HEK293T (cell line): ENCODE results near the gene LIN37.

Experiments
- CTCF ChIA-PET: fragments of 350-600 bp; formaldehyde crosslinking; extraction: SDS; loops from one replicate; lab custom pipeline; 2021; ENCODE audit warnings: antibody characterized with exemption, inconsistent platforms; lab: Yijun Ruan, JAX
- POLR2A ChIA-PET: fragments of 350-600 bp; formaldehyde crosslinking; extraction: SDS; loops from one replicate; lab custom pipeline; 2020; ENCODE audit warnings: antibody characterized with exemption, inconsistent platforms; lab: Yijun Ruan, JAX
- DNase-seq: peaks from one replicate; pipeline ENCODE4 v3.0.0; 2012; ENCODE audit warnings: mixed read lengths; ENCODE audit errors: extremely low spot score
- ARNT ChIP-seq: fragments of 450-650 bp; IDR thresholded peaks from 2 replicates; pipeline ENCODE4 v1.6.1; 2017; ENCODE audit warnings: mild to moderate bottlenecking
- BHLHE40 ChIP-seq: fragments of 450-650 bp; IDR thresholded peaks from 2 replicates; pipeline ENCODE4 v1.6.1; 2016; ENCODE audit warnings: mild to moderate bottlenecking, moderate library complexity, borderline replicate concordance
- CTBP1 ChIP-seq: fragments of 450-650 bp; IDR thresholded peaks from 2 replicates; pipeline ENCODE4 v1.6.1; 2016; ENCODE audit warnings: borderline replicate concordance
- ELF4 ChIP-seq: fragments of 450-650 bp; IDR thresholded peaks from 2 replicates; pipeline ENCODE4 v1.6.1; 2017; ENCODE audit warnings: antibody characterized with exemption
- FOXA1 ChIP-seq: fragments of 450-650 bp; IDR thresholded peaks from 2 replicates; pipeline ENCODE4 v1.6.1; 2016; ENCODE audit warnings: mild to moderate bottlenecking
- FOXK2 ChIP-seq: fragments of 450-650 bp; IDR thresholded peaks from 2 replicates; pipeline ENCODE4 v1.6.1; 2016; ENCODE audit warnings: mild to moderate bottlenecking
- HDGF ChIP-seq: fragments of 450-650 bp; IDR thresholded peaks from 2 replicates; pipeline ENCODE4 v1.6.1; 2017; ENCODE audit warnings: antibody characterized with exemption, borderline replicate concordance
- L3MBTL2 ChIP-seq: fragments of 450-650 bp; conservative IDR thresholded peaks from 2 replicates; pipeline ENCODE4 v1.6.1; 2016; ENCODE audit warnings: mild to moderate bottlenecking
- LEF1 ChIP-seq: fragments of 450-650 bp; IDR thresholded peaks from 2 replicates; pipeline ENCODE4 v1.6.1; 2017; ENCODE audit warnings: mild to moderate bottlenecking, borderline replicate concordance
- NFRKB ChIP-seq: fragments of 450-650 bp; IDR thresholded peaks from 2 replicates; pipeline ENCODE4 v1.6.1; 2016; ENCODE audit warnings: mild to moderate bottlenecking, moderate library complexity
- SP1 ChIP-seq: fragments of 450-650 bp; IDR thresholded peaks from 2 replicates; pipeline ENCODE4 v1.6.1; 2017
- SUZ12 ChIP-seq: fragments of 450-650 bp; IDR thresholded peaks from 2 replicates; pipeline ENCODE4 v1.6.1; 2016; ENCODE audit warnings: mild to moderate bottlenecking
- TARDBP ChIP-seq: fragments of 450-650 bp; IDR thresholded peaks from 2 replicates; pipeline ENCODE4 v1.6.1; 2016
- ZNF384 ChIP-seq: fragments of 450-650 bp; IDR thresholded peaks from 2 replicates; pipeline ENCODE4 v1.6.1; 2016
- TF ChIP-seq, protein P1 (sequence below): fragments of 450-650 bp; IDR thresholded peaks from 2 replicates; pipeline ENCODE4 v1.6.1; 2016

LIN37 gene

DNA sequence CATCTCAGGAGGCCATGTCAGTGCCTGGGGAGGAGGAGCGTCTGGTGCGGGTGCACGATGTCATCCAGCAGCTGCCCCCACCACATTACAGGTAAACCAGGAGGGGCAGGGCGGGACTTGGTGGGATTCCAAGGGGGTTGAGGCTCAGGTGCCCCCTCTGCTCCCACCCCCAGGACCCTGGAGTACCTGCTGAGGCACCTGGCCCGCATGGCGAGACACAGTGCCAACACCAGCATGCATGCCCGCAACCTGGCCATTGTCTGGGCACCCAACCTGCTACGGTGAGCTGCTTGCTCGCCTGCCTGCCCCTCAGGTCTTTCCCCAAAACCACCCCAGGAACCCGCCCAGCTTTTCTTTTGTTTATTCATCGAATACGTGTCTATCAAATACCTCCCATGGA lies 34.2 kb downstream of the LIN37 start:
- TF ChIP-seq LEF1 (no peak), SP1 (no peak), FOXA1 (no peak), HDGF (no peak), SUZ12 (no peak), TARDBP (no peak)
- CTCF ChIA-PET = no interaction called here
- POLR2A ChIA-PET = interaction anchor here (0.6 kb wide), 1 partner anchor 42 kb away, joined by 3 read pairs; no protein-coding TSS in a partner anchor
- DNase-seq = no peak

DNA sequence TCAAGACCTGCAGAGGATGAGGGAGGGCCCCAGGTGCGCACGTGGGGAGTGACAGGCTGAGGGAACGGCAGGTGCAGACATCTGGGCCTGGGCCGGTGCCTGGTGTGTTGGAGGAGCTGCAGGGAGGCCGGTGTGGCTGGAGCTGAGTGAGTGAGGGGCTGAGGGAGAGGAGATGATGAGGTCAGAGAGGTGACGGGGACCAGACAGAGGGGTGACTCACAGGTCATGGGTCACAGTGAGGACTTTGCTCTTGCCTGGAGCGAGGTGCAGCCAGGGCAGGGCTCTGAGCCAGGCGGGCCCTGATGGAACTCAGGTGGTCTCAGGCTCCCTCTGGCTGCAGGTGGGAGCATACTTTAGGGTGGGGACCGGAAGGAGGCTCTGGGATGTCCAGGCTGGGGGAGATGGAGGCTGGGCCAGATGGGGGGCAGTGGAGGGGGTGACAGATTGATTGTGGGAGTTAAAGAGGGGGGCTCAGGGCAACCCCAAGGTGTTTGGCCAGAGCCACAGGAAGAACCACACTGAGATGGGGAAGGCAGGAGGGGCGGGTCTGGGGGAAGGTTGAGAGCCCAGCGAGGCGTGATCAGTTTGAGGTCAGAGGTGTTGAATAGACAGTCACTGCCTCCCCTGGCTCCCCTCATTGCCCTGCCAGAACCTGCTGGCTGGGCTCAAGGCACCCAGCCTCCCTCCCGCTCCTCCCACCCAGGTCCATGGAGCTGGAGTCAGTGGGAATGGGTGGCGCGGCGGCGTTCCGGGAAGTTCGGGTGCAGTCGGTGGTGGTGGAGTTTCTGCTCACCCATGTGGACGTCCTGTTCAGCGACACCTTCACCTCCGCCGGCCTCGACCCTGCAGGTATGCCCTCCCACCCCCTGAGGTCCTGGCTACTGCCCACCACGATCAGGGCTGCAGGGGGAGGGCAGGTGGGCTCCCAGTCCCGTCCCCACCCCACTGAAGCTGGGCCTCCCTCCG lies 35.4 kb downstream of the LIN37 start:
- TF ChIP-seq BHLHE40 = no peak
- no peak for TF ChIP-seq SUZ12
- no peak for TF ChIP-seq FOXA1
- TF ChIP-seq TARDBP = no peak
- no peak for TF ChIP-seq CTBP1
- no peak for TF ChIP-seq L3MBTL2
- TF ChIP-seq ELF4 = no peak
- no peak for TF ChIP-seq HDGF
- no peak for TF ChIP-seq ZNF384
- CTCF ChIA-PET = no interaction called here
- no peak for DNase-seq
- POLR2A ChIA-PET = no interaction called here

DNA sequence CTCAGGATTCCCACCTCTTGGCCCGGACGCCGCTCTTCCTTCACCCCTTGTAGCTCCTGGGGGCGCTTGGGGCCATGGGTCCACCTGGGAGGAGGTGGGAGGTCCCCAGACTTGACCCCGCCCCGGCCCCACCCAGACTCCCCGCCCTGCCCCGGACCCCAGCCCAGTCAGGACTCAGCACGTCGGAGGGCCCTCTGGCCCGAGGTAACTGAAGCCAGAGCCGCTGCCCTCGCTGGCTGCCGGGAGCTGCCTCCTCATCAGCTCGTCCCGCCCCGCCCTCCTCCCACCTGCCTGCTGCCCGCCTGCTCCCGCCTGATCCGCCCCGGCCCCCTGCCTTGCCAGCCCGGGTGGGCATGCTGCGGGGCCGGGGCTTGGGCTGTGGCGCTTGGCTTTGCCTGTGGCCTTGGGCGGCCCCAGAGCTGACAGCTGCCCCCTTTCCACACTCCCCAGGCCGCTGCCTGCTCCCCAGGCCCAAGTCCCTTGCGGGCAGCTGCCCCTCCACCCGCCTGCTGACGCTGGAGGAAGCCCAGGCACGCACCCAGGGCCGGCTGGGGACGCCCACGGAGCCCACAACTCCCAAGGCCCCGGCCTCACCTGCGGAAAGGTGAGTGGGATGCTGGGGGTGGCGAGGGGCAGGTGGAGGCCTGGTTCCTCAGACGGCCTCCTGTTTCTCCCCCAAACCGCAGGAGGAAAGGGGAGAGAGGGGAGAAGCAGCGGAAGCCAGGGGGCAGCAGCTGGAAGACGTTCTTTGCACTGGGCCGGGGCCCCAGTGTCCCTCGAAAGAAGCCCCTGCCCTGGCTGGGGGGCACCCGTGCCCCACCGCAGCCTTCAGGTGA lies 36.3 kb downstream of the LIN37 start:
- no peak for TF ChIP-seq TARDBP
- no peak for TF ChIP-seq BHLHE40
- TF ChIP-seq NFRKB = no peak
- CTCF ChIA-PET = no interaction called here
- DNase-seq = no peak
- POLR2A ChIA-PET = no interaction called here

DNA sequence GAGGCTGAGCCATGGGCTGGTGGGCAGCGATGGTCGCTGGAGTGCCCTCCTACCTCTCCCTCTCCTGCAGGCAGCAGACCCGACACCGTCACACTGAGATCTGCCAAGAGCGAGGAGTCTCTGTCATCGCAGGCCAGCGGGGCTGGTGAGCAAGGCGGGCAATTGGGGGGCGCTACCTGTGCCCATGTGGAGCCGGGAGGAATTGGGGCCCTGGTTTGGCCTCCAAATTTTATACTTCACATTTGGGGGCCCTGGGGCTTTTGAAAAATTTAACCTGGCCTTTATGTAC lies 36.9 kb downstream of the LIN37 start:
- no peak for TF ChIP-seq NFRKB
- no peak for TF ChIP-seq FOXK2
- TF ChIP-seq SP1 = no peak
- no peak for TF ChIP-seq ZNF384
- no peak for TF ChIP-seq BHLHE40
- TF ChIP-seq ELF4 = no peak
- ChIA-PET CTCF (no interaction called here), POLR2A (no interaction called here)
- no peak for DNase-seq

DNA sequence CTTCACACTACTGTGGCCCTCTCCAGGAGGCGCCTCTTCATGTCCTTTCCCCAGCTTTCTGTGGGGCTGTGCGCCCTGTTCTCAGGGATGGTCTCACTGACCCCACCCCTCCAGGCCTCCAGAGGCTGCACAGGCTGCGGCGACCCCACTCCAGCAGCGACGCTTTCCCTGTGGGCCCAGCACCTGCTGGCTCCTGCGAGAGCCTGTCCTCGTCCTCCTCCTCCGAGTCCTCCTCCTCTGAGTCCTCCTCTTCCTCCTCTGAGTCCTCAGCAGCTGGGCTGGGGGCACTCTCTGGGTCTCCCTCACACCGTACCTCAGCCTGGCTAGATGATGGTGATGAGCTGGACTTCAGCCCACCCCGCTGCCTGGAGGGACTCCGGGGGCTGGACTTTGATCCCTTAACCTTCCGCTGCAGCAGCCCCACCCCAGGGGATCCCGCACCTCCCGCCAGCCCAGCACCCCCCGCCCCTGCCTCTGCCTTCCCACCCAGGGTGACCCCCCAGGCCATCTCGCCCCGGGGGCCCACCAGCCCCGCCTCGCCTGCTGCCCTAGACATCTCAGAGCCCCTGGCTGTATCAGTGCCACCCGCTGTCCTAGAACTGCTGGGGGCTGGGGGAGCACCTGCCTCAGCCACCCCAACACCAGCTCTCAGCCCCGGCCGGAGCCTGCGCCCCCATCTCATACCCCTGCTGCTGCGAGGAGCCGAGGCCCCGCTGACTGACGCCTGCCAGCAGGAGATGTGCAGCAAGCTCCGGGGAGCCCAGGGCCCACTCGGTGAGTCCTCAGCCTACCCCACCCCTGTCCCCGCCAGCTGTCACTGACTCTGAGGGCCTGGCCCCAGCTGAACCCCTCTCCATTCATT lies 38.2 kb downstream of the LIN37 start:
- ChIA-PET POLR2A (no interaction called here), CTCF (no interaction called here)
- no peak for TF ChIP-seq FOXA1
- TF ChIP-seq NFRKB = no peak
- TF ChIP-seq TARDBP = no peak
- no peak for TF ChIP-seq L3MBTL2
- TF ChIP-seq ARNT = no peak
- no peak for DNase-seq

DNA sequence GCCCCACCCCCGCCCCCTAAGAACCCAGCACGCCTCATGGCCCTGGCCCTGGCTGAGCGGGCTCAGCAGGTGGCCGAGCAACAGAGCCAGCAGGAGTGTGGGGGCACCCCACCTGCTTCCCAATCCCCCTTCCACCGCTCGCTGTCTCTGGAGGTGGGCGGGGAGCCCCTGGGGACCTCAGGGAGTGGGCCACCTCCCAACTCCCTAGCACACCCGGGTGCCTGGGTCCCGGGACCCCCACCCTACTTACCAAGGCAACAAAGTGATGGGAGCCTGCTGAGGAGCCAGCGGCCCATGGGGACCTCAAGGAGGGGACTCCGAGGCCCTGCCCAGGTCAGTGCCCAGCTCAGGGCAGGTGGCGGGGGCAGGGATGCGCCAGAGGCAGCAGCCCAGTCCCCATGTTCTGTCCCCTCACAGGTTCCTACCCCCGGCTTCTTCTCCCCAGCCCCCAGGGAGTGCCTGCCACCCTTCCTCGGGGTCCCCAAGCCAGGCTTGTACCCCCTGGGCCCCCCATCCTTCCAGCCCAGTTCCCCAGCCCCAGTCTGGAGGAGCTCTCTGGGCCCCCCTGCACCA lies 38.9 kb downstream of the LIN37 start:
- POLR2A ChIA-PET = no interaction called here
- CTCF ChIA-PET = no interaction called here

More for the DNA sequence above, 38.9 kb downstream of the LIN37 start:
- TF ChIP-seq L3MBTL2 (no peak), HDGF (no peak), NFRKB (no peak), FOXA1 (no peak), SUZ12 (no peak), TARDBP (no peak), ARNT (no peak), SP1 (no peak), ZNF384 (no peak)
- TF ChIP-seq, protein P1, sequence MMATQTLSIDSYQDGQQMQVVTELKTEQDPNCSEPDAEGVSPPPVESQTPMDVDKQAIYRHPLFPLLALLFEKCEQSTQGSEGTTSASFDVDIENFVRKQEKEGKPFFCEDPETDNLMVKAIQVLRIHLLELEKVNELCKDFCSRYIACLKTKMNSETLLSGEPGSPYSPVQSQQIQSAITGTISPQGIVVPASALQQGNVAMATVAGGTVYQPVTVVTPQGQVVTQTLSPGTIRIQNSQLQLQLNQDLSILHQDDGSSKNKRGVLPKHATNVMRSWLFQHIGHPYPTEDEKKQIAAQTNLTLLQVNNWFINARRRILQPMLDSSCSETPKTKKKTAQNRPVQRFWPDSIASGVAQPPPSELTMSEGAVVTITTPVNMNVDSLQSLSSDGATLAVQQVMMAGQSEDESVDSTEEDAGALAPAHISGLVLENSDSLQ = no peak
- no peak for DNase-seq
